K562 (cell line): Measurements from ENCODE around the gene KLK2. TPM values are rescaled to one million over a fixed set of nuclear protein-coding genes. Genes with fewer than 3 reads are reported as not detected.
A peak's percentile ranks its signal among the peaks of the same experiment; 100 is the strongest.

Experiments
- ARHGAP35 ChIP-seq: fragments of 450-650 bp; IDR thresholded peaks from 2 replicates; pipeline ENCODE4 v1.6.1; 2018; ENCODE audit not compliant: partially characterized antibody
- CHD2 ChIP-seq: IDR thresholded peaks from 2 replicates; pipeline ENCODE4 v1.6.1; 2011; ENCODE audit warnings: low read depth, low read length
- CREM ChIP-seq: IDR thresholded peaks from 2 replicates; pipeline ENCODE4 v1.6.1; 2014; ENCODE audit warnings: antibody characterized with exemption, low read depth
- DMBX1 ChIP-seq: fragments of 250-450 bp; sonication (Bioruptor Pico); IDR thresholded peaks from 2 replicates; pipeline ENCODE4 v1.8.0; 2022; ENCODE audit warnings: inconsistent platforms, mild to moderate bottlenecking, moderate library complexity, borderline replicate concordance
- HNRNPLL ChIP-seq: fragments of 200-400 bp; formaldehyde crosslinking; IDR thresholded peaks from 2 replicates; pipeline ENCODE4 v1.6.1; 2017; ENCODE audit warnings: low read length, low read depth, mild to moderate bottlenecking; ENCODE audit not compliant: poor library complexity, severe bottlenecking
- MEIS2 ChIP-seq: fragments of 450-650 bp; IDR thresholded peaks from 2 replicates; pipeline ENCODE4 v1.6.1; 2014; ENCODE audit warnings: mild to moderate bottlenecking; ENCODE audit not compliant: partially characterized antibody
- MYNN ChIP-seq, 2 experiments: sonication (generic); formaldehyde crosslinking in 1 of 2; IDR thresholded peaks; 2 replicates each; pipeline versions ENCODE4 v1.5.0 to v1.6.1; 2016 to 2020; ENCODE audit warnings: antibody characterized with exemption in 1 of 2, missing genetic modification reagents in 1 of 2
- STAT6 ChIP-seq: sonication (generic); formaldehyde crosslinking; IDR thresholded peaks from 2 replicates; pipeline ENCODE4 v1.8.1; 2023; ENCODE audit warnings: mild to moderate bottlenecking, missing genetic modification reagents
- TAL1 ChIP-seq: fragments of 450-650 bp; IDR thresholded peaks from 2 replicates; pipeline ENCODE4 v1.6.1; 2016; ENCODE audit warnings: mild to moderate bottlenecking
- YBX1 ChIP-seq: fragments of 450-650 bp; IDR thresholded peaks from 2 replicates; pipeline ENCODE4 v1.7.1; 2016; ENCODE audit warnings: mild to moderate bottlenecking
- polyA plus RNA-seq, 8 experiments: library from polyadenylated mRNA; depleted of rRNA in 4 of 8; stranded (reverse) in 5 of 8; unstranded in 3 of 8; fragments of >200 nt; fragmentation: Nextera tagmentation in 2 of 8; fragmentation: Illumina TruSeq in 1 of 8; extraction: Ambion mirVana in 2 of 8; extraction: Trizol in 1 of 8; gene quantifications; 2 replicates each; pipeline versions ENCODE4 v1.2.1 to v1.2.3, GENCODE V29; 2011 to 2014; ENCODE audit warnings: inconsistent platforms in 1 of 8, missing spikeins in 1 of 8
- total RNA-seq, 7 experiments: library from RNA; depleted of rRNA in 6 of 7; stranded (reverse); fragments of >200 nt in 6 of 7; fragmentation: Illumina TruSeq in 2 of 7; extraction: Trizol in 2 of 7; gene quantifications; 2 replicates each; pipeline versions ENCODE4 v1.2.1 to v1.2.3, GENCODE V29; 2011 to 2021; ENCODE audit warnings: low replicate concordance in 1 of 7
- TF ChIP-seq, protein P1 (sequence below): fragments of 200-600 bp; sonication (generic); IDR thresholded peaks from one replicate; pipeline ENCODE4 v1.6.1; 2012; ENCODE audit warnings: mild to moderate bottlenecking, low read depth, low read length, inconsistent platforms

KLK2 gene
- total and polyA plus RNA-seq, 9 of the 15 experiments (the other 6 are each of a cell fraction or from before 2014, with no cell fraction given), result 0.11 to 0.47 (median 0.23) TPM; not detected in 1

GRCh38 chr19:50870417-50871089 is 2.7 kb upstream of the KLK2 start (continued):
- TF ChIP-seq MYNN (IDR thresholded peaks at IDR 0.05) (peak; percentile 21; the same call in 1 of the 2 replicates), MYNN (CRISPR knock-in tag; IDR thresholded peaks at IDR 0.05) (no peak), DMBX1 (no peak; the same call in 1 of the 2 replicates), ARHGAP35 (no peak), CHD2 (no peak), MEIS2 (peak; percentile 79), YBX1 (no peak), STAT6 (CRISPR knock-in tag) (no peak), TAL1 (no peak), CREM (peak; percentile 100), HNRNPLL (no peak)
- TF ChIP-seq, protein P1, sequence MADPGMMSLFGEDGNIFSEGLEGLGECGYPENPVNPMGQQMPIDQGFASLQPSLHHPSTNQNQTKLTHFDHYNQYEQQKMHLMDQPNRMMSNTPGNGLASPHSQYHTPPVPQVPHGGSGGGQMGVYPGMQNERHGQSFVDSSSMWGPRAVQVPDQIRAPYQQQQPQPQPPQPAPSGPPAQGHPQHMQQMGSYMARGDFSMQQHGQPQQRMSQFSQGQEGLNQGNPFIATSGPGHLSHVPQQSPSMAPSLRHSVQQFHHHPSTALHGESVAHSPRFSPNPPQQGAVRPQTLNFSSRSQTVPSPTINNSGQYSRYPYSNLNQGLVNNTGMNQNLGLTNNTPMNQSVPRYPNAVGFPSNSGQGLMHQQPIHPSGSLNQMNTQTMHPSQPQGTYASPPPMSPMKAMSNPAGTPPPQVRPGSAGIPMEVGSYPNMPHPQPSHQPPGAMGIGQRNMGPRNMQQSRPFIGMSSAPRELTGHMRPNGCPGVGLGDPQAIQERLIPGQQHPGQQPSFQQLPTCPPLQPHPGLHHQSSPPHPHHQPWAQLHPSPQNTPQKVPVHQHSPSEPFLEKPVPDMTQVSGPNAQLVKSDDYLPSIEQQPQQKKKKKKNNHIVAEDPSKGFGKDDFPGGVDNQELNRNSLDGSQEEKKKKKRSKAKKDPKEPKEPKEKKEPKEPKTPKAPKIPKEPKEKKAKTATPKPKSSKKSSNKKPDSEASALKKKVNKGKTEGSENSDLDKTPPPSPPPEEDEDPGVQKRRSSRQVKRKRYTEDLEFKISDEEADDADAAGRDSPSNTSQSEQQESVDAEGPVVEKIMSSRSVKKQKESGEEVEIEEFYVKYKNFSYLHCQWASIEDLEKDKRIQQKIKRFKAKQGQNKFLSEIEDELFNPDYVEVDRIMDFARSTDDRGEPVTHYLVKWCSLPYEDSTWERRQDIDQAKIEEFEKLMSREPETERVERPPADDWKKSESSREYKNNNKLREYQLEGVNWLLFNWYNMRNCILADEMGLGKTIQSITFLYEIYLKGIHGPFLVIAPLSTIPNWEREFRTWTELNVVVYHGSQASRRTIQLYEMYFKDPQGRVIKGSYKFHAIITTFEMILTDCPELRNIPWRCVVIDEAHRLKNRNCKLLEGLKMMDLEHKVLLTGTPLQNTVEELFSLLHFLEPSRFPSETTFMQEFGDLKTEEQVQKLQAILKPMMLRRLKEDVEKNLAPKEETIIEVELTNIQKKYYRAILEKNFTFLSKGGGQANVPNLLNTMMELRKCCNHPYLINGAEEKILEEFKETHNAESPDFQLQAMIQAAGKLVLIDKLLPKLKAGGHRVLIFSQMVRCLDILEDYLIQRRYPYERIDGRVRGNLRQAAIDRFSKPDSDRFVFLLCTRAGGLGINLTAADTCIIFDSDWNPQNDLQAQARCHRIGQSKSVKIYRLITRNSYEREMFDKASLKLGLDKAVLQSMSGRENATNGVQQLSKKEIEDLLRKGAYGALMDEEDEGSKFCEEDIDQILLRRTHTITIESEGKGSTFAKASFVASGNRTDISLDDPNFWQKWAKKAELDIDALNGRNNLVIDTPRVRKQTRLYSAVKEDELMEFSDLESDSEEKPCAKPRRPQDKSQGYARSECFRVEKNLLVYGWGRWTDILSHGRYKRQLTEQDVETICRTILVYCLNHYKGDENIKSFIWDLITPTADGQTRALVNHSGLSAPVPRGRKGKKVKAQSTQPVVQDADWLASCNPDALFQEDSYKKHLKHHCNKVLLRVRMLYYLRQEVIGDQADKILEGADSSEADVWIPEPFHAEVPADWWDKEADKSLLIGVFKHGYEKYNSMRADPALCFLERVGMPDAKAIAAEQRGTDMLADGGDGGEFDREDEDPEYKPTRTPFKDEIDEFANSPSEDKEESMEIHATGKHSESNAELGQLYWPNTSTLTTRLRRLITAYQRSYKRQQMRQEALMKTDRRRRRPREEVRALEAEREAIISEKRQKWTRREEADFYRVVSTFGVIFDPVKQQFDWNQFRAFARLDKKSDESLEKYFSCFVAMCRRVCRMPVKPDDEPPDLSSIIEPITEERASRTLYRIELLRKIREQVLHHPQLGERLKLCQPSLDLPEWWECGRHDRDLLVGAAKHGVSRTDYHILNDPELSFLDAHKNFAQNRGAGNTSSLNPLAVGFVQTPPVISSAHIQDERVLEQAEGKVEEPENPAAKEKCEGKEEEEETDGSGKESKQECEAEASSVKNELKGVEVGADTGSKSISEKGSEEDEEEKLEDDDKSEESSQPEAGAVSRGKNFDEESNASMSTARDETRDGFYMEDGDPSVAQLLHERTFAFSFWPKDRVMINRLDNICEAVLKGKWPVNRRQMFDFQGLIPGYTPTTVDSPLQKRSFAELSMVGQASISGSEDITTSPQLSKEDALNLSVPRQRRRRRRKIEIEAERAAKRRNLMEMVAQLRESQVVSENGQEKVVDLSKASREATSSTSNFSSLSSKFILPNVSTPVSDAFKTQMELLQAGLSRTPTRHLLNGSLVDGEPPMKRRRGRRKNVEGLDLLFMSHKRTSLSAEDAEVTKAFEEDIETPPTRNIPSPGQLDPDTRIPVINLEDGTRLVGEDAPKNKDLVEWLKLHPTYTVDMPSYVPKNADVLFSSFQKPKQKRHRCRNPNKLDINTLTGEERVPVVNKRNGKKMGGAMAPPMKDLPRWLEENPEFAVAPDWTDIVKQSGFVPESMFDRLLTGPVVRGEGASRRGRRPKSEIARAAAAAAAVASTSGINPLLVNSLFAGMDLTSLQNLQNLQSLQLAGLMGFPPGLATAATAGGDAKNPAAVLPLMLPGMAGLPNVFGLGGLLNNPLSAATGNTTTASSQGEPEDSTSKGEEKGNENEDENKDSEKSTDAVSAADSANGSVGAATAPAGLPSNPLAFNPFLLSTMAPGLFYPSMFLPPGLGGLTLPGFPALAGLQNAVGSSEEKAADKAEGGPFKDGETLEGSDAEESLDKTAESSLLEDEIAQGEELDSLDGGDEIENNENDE, result no peak
